ENCODE measurements around the gene EDC4.

The EDC4 gene

GRCh38 chr16:67878846-67879245 lies 6.0 kb downstream of the EDC4 start:
- DNase-seq = no peak

- DNase-seq = no peak
These were observed 6.6 kb downstream of the EDC4 start for GRCh38 chr16:67879462-67879861.

GRCh38 chr16:67879936-67880335 lies 7.1 kb downstream of the EDC4 start:
- no peak for DNase-seq

GRCh38 chr16:67880584-67880983 lies 7.7 kb downstream of the EDC4 start:
- no peak for DNase-seq

GRCh38 chr16:67881621-67882161 lies 8.8 kb downstream of the EDC4 start:
- DNase-seq = no peak

- DNase-seq = no peak
These were observed 9.7 kb downstream of the EDC4 start for GRCh38 chr16:67882374-67883145.

- DNase-seq = no peak
These were observed 10.5 kb downstream of the EDC4 start for GRCh38 chr16:67883146-67883871.

- no peak for DNase-seq
These were observed 11.0 kb downstream of the EDC4 start for GRCh38 chr16:67883872-67884261.

GRCh38 chr16:67884684-67885083 lies 11.8 kb downstream of the EDC4 start, which contains the start of gene NRN1L:
NRN1L (plus strand) TSS chr16:67884885; CDS start chr16:67884904, 19 bp downstream.
- DNase-seq = peak; percentile 7

GRCh38 chr16:67885545-67885944 lies 12.7 kb downstream of the EDC4 start:
- DNase-seq = no peak

- no peak for DNase-seq
These were observed 13.1 kb downstream of the EDC4 start for GRCh38 chr16:67885976-67886375.

GRCh38 chr16:67886387-67886786 lies 13.5 kb downstream of the EDC4 start:
- DNase-seq = no peak

GRCh38 chr16:67888331-67888730 lies 15.5 kb downstream of the EDC4 start:
- DNase-seq = no peak

GRCh38 chr16:67892375-67892774 lies 19.5 kb downstream of the EDC4 start:
- no peak for DNase-seq

GRCh38 chr16:67892899-67893742 lies 20.3 kb downstream of the EDC4 start, which contains the start of gene PSKH1:
PSKH1 (plus strand) TSS chr16:67893254; CDS start chr16:67908750, 15,496 bp downstream.
- peak; percentile 39 for DNase-seq

GRCh38 chr16:67893743-67894399 lies 21.0 kb downstream of the EDC4 start:
- DNase-seq = no peak

GRCh38 chr16:67897231-67897630 lies 24.4 kb downstream of the EDC4 start:
- no peak for DNase-seq

GRCh38 chr16:67901734-67902133 lies 28.9 kb downstream of the EDC4 start:
- no peak for DNase-seq

- no peak for DNase-seq
These were observed 30.0 kb downstream of the EDC4 start for GRCh38 chr16:67902831-67903230.

- no peak for DNase-seq
These were observed 34.7 kb downstream of the EDC4 start for GRCh38 chr16:67907397-67908180.

- no peak for DNase-seq
These were observed 36.3 kb downstream of the EDC4 start for GRCh38 chr16:67909056-67909742.

All from NCI-H2081 treated with DMSO at 0.1 percent for 48 hours (cell line).